Suprapubic skin (tissue), 4 donors: ENCODE measurements around the gene FHOD3. TPM values are rescaled to one million over a fixed set of nuclear protein-coding genes. Genes with fewer than 3 reads are reported as not detected.

Source experiments
- DNase-seq, 2 donors: peaks; one replicate each; pipeline ENCODE4 v3.0.0-alpha.2; 2019; ENCODE audit warnings: low spot score in 2 of 2
- H3K27ac ChIP-seq: fragments of 200-600 bp; sonication (generic); one replicate; pipeline ENCODE4 v1.5.1; 2019
- H3K27me3 ChIP-seq: fragments of 200-600 bp; sonication (generic); one replicate; pipeline ENCODE4 v1.5.1; 2019
- H3K36me3 ChIP-seq: fragments of 200-600 bp; sonication (generic); one replicate; pipeline ENCODE4 v1.5.1; 2019
- H3K4me1 ChIP-seq: fragments of 200-600 bp; sonication (generic); one replicate; pipeline ENCODE4 v1.5.1; 2019
- H3K4me3 ChIP-seq: fragments of 200-600 bp; sonication (generic); one replicate; pipeline ENCODE4 v1.5.1; 2019; ENCODE audit warnings: mild to moderate bottlenecking
- H3K9me3 ChIP-seq: fragments of 200-600 bp; sonication (generic); one replicate; pipeline ENCODE4 v1.5.1; 2019
- EP300 ChIP-seq: sonication (generic); formaldehyde crosslinking; IDR thresholded peaks from one replicate; pipeline ENCODE4 v1.6.1; 2017; ENCODE audit warnings: antibody characterized with exemption
- POLR2A ChIP-seq, 2 donors: fragments of 450-650 bp; IDR thresholded peaks; one replicate each; pipeline ENCODE4 v1.6.1; 2017; ENCODE audit warnings: antibody characterized with exemption in 2 of 2, mild to moderate bottlenecking in 2 of 2, moderate library complexity in 2 of 2
- POLR2AphosphoS5 ChIP-seq, 3 donors: sonication (generic); formaldehyde crosslinking; IDR thresholded peaks; one replicate each; pipeline ENCODE4 v1.6.1; 2017; ENCODE audit warnings: antibody characterized with exemption in 3 of 3
- WGBS: methylation state at CpG from one replicate; pipeline ENCODE4 v1.1.5; 2018; 5-methylcytosine and 5-hydroxymethylcytosine counted together
- total RNA-seq, 4 donors: library from RNA; depleted of rRNA; stranded (reverse); fragments of >200 nt; gene quantifications; one replicate each; pipeline ENCODE4 v1.1.0, GENCODE V29; 2016
- TF ChIP-seq, protein P1 (sequence below), 2 donors: fragments of 200-600 bp in 1 of 2; fragments of 450-650 bp in 1 of 2; sonication (generic) in 1 of 2; IDR thresholded peaks; one replicate each; pipeline ENCODE4 v1.5.1; 2016 to 2019; ENCODE audit warnings: antibody characterized with exemption in 2 of 2, mild to moderate bottlenecking in 1 of 2, moderate library complexity in 1 of 2

The FHOD3 gene
- total RNA-seq, 4 donors from 2014 or later, result 5.8 to 18.7 (median 15.5) TPM

DNA sequence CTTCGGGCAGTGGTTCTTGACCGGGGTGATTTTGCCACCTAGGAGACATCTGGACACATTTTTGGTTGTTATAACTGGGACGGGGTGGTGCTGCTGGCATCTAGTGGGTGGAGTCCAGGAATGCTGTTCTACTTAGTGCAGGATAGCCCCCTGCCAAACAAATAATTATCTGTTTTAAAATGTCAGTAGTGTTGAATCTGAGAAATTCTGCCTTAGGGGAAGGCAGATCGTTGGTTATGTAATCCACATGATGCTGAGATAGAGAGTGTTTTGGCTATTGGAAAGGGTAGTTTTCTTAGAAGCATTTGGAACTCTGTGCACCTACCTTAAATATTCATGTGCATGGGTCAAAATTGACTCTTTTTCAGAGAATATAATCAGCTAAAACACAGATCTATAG lies 332.3 kb downstream of the FHOD3 start:
- no peak for DNase-seq
- no peaks in the 10 kb centered on the region for H3K9me3 ChIP-seq
- H3K27me3 ChIP-seq, result no peaks in the 10 kb centered on the region
- WGBS, result 32% methylated on average over 4 of the region's 4 CpGs
- H3K4me3 ChIP-seq, result no peak overlapping the region
- H3K36me3 ChIP-seq, result no peaks in the 10 kb centered on the region
- TF ChIP-seq POLR2AphosphoS5 (IDR thresholded peaks at IDR 0.05), result no peak
- no peak for TF ChIP-seq EP300
- TF ChIP-seq POLR2A (IDR thresholded peaks at IDR 0.05), result no peak
- TF ChIP-seq, protein P1, sequence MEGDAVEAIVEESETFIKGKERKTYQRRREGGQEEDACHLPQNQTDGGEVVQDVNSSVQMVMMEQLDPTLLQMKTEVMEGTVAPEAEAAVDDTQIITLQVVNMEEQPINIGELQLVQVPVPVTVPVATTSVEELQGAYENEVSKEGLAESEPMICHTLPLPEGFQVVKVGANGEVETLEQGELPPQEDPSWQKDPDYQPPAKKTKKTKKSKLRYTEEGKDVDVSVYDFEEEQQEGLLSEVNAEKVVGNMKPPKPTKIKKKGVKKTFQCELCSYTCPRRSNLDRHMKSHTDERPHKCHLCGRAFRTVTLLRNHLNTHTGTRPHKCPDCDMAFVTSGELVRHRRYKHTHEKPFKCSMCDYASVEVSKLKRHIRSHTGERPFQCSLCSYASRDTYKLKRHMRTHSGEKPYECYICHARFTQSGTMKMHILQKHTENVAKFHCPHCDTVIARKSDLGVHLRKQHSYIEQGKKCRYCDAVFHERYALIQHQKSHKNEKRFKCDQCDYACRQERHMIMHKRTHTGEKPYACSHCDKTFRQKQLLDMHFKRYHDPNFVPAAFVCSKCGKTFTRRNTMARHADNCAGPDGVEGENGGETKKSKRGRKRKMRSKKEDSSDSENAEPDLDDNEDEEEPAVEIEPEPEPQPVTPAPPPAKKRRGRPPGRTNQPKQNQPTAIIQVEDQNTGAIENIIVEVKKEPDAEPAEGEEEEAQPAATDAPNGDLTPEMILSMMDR (IDR thresholded peaks at IDR 0.05), result no peak
- H3K4me1 ChIP-seq, result peaks cover 32% of the 10 kb centered on the region
- H3K27ac ChIP-seq, result peak overlapping the region; percentile 54

DNA sequence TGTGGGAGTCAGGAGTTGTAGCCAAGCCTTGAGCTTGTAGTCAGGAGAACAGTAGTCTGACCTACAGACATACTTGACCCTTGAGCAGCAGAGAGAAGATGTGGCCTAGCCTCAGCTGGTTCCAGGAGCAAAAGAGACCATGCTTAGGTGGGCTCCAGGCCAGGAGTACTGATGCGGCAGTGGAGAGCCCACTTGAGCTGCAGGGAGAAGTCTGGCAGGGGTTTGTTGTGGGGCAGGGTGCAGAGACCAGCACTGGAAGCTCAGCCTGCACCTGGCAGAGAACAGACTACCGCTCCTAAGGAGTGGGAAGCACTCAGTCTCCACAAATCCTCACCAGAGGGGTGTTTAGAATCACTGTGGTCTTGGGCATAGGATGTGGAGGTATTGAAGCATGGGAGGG lies 333.4 kb downstream of the FHOD3 start:
- Histone ChIP-seq H3K27me3 (no peaks in the 10 kb centered on the region), H3K9me3 (no peaks in the 10 kb centered on the region), H3K4me3 (no peak overlapping the region), H3K27ac (no peak overlapping the region), H3K4me1 (peaks cover 40% of the 10 kb centered on the region), H3K36me3 (no peaks in the 10 kb centered on the region)
- DNase-seq, result no peak
- WGBS, result 100% methylated on average over 1 of the region's 2 CpGs
- TF ChIP-seq POLR2AphosphoS5 (IDR thresholded peaks at IDR 0.05) (no peak), POLR2A (IDR thresholded peaks at IDR 0.05) (no peak), EP300 (no peak)
- TF ChIP-seq, protein P1 (IDR thresholded peaks at IDR 0.05), result no peak

DNA sequence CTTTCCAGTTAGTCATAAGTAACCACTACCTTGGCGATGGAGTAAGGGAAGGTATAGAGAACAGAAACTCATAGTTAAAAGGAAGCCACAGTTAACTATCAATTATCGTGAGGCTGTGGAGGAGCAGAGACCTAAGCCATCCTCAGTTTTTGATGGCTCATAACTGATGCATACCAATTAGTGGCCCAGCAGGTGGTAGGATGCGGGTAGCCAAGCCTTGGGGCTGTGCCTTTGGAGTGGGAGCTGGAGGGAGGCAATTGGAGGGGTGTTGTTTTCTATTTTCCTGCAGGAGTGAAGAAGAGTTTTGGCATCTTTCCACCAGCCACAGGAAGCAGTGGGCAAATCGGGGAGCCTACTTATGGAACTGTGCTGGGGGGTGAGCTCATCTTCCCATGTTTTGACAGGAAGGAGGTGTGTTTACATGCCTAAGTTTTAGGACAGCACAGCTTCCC lies 336.5 kb downstream of the FHOD3 start:
- H3K27me3 ChIP-seq, result no peaks in the 10 kb centered on the region
- no peak for DNase-seq
- TF ChIP-seq EP300 (no peak), POLR2AphosphoS5 (IDR thresholded peaks at IDR 0.05) (no peak), POLR2A (IDR thresholded peaks at IDR 0.05) (no peak)
- TF ChIP-seq, protein P1 (IDR thresholded peaks at IDR 0.05), result no peak

DNA sequence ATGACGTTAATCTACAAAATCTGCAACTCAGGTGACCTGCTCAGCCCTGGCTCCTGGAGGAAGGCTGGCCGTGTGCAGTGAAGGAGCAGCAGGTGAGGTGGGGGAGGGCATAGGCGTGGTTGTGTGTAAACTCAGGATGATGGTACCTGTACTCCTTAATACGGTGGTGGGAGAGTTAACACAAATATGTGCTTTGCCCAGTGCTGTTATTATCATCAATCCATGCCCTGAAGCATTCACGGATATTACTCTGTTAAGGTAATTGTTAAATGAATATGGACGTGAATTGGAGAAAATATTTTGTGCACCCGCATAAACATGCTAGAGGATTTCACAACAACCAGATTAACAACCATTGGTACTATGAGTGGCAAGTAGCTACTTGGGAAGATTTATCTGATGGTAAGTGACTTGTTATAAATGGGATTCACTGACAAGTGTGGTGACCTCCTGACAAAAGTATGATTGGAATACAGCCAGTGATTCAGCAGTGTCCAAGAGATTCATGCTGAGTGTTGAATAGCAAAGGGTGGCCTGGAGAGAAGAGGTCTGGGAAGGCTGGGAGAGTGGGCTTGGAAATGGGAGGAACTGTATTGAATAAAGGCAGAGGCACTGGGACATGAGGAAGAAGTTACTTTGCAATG lies 337.2 kb downstream of the FHOD3 start:
- Histone ChIP-seq H3K27me3 (no peaks in the 10 kb centered on the region), H3K36me3 (no peaks in the 10 kb centered on the region), H3K27ac (peak overlapping the region; percentile 27), H3K9me3 (no peaks in the 10 kb centered on the region), H3K4me3 (no peak overlapping the region), H3K4me1 (peaks cover 29% of the 10 kb centered on the region)
- DNase-seq, result no peak
- 50% methylated on average over 7 of the region's 7 CpGs for WGBS
- TF ChIP-seq EP300 (no peak), POLR2AphosphoS5 (IDR thresholded peaks at IDR 0.05) (no peak)
- TF ChIP-seq, protein P1 (IDR thresholded peaks at IDR 0.05), result no peak

More for the DNA sequence above, 336.5 kb downstream of the FHOD3 start:
- WGBS, result 35% methylated on average over 4 of the region's 4 CpGs
- Histone ChIP-seq H3K36me3 (no peaks in the 10 kb centered on the region), H3K4me1 (peaks cover 37% of the 10 kb centered on the region), H3K27ac (peak overlapping the region; percentile 27), H3K4me3 (no peak overlapping the region), H3K9me3 (no peaks in the 10 kb centered on the region)

DNA sequence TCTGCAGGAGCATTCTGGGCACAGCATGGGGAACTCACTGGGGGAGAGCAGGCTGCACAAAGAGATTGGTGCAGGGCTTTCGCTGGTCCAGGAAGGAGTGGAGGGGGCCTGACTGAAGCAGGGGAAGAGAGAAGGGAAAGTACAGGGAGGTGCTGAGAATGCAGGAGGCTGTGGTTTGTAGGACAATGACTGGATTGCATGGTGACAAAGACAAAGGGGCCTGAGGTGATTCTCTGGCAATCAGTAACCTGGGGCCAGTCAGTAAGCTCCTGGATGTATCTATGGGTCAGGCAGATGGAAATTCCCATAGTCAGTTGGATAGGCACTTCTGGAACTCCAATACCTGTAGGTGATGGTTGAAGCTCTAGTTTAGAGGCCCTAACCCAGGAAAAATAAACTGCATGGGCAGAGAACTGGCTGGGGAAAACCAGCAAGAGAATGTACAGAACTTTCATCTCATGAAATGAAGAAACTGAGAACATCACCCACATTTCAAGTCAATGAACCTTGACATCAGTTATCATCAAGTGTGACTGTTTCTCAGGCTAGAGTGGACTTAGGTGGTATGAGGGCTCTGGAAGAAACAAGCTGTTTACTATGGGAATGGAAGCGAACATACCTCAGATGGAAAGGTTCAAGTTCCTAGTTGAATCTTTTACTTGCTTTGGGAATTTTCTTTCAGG lies 338.0 kb downstream of the FHOD3 start:
- TF ChIP-seq EP300 (no peak), POLR2A (IDR thresholded peaks at IDR 0.05) (no peak), POLR2AphosphoS5 (IDR thresholded peaks at IDR 0.05) (no peak)
- TF ChIP-seq, protein P1 (IDR thresholded peaks at IDR 0.05), result no peak
- Histone ChIP-seq H3K9me3 (no peaks in the 10 kb centered on the region), H3K27ac (no peak overlapping the region), H3K4me3 (no peak overlapping the region), H3K4me1 (peaks cover 26% of the 10 kb centered on the region), H3K27me3 (no peaks in the 10 kb centered on the region), H3K36me3 (no peaks in the 10 kb centered on the region)
- no peak for DNase-seq
- WGBS, result 82% methylated on average over 2 of the region's 2 CpGs
